Lower leg skin (tissue), 4 donors: ENCODE measurements around the gene DOCK7. TPM values are rescaled to one million over a fixed set of nuclear protein-coding genes. Genes with fewer than 3 reads are reported as not detected.
A peak's percentile ranks its signal among the peaks of the same experiment; 100 is the strongest.
"Not testable (repeated sequence)": the region's sequence is repeated elsewhere in the genome, so short reads cannot be mapped to it uniquely, and the experiment has no call there.

Source experiments
- DNase-seq, 2 donors: peaks; one replicate each; pipeline ENCODE4 v3.0.0-alpha.2; 2019; ENCODE audit warnings: low spot score in 2 of 2
- H3K4me3 ChIP-seq: fragments of 200-600 bp; sonication (generic); 2 replicates; pipeline ENCODE4 v1.5.1; 2017; ENCODE audit warnings: mild to moderate bottlenecking, low read depth; ENCODE audit not compliant: poor library complexity, severe bottlenecking
- CTCF ChIP-seq, 3 donors: fragments of 450-650 bp; IDR thresholded peaks; one replicate each; pipeline ENCODE4 v1.5.1; 2016; ENCODE audit warnings: antibody characterized with exemption in 3 of 3, mild to moderate bottlenecking in 3 of 3, moderate library complexity in 2 of 3
- POLR2A ChIP-seq, 2 donors: fragments of 450-650 bp; IDR thresholded peaks; one replicate each; pipeline ENCODE4 v1.6.1; 2016 to 2017; ENCODE audit warnings: antibody characterized with exemption in 2 of 2, mild to moderate bottlenecking in 1 of 2, moderate library complexity in 1 of 2
- WGBS, 2 donors: methylation state at CpG; one replicate each; pipeline ENCODE4 v1.1.5; 2018; 5-methylcytosine and 5-hydroxymethylcytosine counted together
- intact Hi-C: fragments of 100-400 bp; cut with DNase I; formaldehyde crosslinking; loops from one replicate; pipeline ENCODE4 v1.15.0; 2023; ENCODE audit warnings: low total_unique reads
- total RNA-seq, 4 donors: library from RNA; depleted of rRNA; stranded (reverse); fragments of >200 nt; gene quantifications; one replicate each; pipeline ENCODE4 v1.1.0, GENCODE V29; 2016

DOCK7 gene
- total RNA-seq, 4 donors from 2014 or later: 27.0 to 67.5 (median 29.4) TPM

GRCh38 chr1:62720946-62721554 lies 32.9 kb upstream of the DOCK7 start:
- WGBS, 2 donors: 64 to 68% methylated on average over 4 of the region's 4 CpGs
- intact Hi-C loops: no loop called here

GRCh38 chr1:62718400-62718799 lies 30.2 kb upstream of the DOCK7 start:
- DNase-seq, H3K4me3 ChIP-seq, intact Hi-C loops: not testable (repeated sequence)
- 93 to 95% methylated on average over 2 of the region's 2 CpGs for WGBS, 2 donors

More at GRCh38 chr1:62720946-62721554, 32.9 kb upstream of the DOCK7 start:
- TF ChIP-seq POLR2A (IDR thresholded peaks at IDR 0.05) (no peak), CTCF (IDR thresholded peaks at IDR 0.05) (no peak)
- no peak for DNase-seq
- H3K4me3 ChIP-seq: no peak overlapping the region

- TF ChIP-seq CTCF (IDR thresholded peaks at IDR 0.05): no peak
- TF ChIP-seq POLR2A (IDR thresholded peaks at IDR 0.05): no peak
- intact Hi-C loops: no loop called here
- H3K4me3 ChIP-seq: no peak overlapping the region
- 93 to 98% methylated on average over 6 of the region's 6 CpGs for WGBS, 2 donors
- no peak for DNase-seq
These were observed 29.3 kb upstream of the DOCK7 start for GRCh38 chr1:62717483-62717882.

GRCh38 chr1:62716397-62716796 lies 28.2 kb upstream of the DOCK7 start:
- TF ChIP-seq POLR2A (IDR thresholded peaks at IDR 0.05): no peak
- no peak for TF ChIP-seq CTCF (IDR thresholded peaks at IDR 0.05)
- intact Hi-C loops: no loop called here
- DNase-seq: peak in 1 of 2 donors; percentile 17
- WGBS, 2 donors: 47 to 52% methylated on average over 3 of the region's 3 CpGs
- H3K4me3 ChIP-seq: no peak overlapping the region

- DNase-seq: no peak
- WGBS, 2 donors: 50 to 67% methylated on average over 3 of the region's 3 CpGs
- H3K4me3 ChIP-seq: no peak overlapping the region
- TF ChIP-seq CTCF (IDR thresholded peaks at IDR 0.05) (no peak), POLR2A (IDR thresholded peaks at IDR 0.05) (no peak)
- intact Hi-C loops: no loop called here
These were observed 24.4 kb upstream of the DOCK7 start for GRCh38 chr1:62712336-62713243.

- no peak for TF ChIP-seq POLR2A (IDR thresholded peaks at IDR 0.05)
- no peak for TF ChIP-seq CTCF (IDR thresholded peaks at IDR 0.05)
- whole genome bisulfite sequencing, 2 donors: 94% methylated on average over 2 of the region's 2 CpGs
- no peak overlapping the region for H3K4me3 ChIP-seq
- intact Hi-C loops: no loop called here
- no peak for DNase-seq
These were observed 19.5 kb upstream of the DOCK7 start for GRCh38 chr1:62707744-62708120.
